GM21528 (cell line): Measurements from ENCODE around the gene NUDT13.

Source experiments
- ATAC-seq: cut with Tn5 transposase; IDR thresholded peaks from one replicate; pipeline ENCODE4 v1.9.1; 2021; ENCODE audit warnings: mild to moderate bottlenecking, moderate library complexity; ENCODE audit not compliant: unreplicated experiment, low FRiP score

NUDT13 gene

DNA sequence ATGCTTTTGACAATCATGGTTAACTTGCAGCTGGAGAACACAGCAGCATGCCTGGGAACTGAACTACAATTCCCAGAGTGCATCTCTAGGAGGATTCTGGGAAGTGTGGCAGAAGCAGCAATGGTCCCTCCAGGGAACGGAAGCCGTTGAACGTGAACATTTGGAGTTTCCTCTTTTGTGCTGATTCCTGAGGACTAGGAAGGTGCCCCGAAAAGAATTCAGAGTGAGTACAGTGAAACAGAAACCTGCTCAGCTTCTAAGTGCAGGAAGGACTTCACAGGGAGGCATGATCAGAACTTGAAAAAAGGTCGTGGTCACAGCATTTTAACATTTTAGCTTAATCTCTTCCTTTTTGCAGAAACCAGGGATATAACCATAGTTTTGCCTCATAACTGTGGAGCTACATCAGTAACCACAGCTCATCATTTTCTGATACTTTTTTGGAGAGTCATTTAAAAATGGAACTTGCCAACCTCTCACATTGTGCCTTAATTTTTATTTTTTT lies at the start of gene NUDT13:
NUDT13 (plus strand) TSS at position 111 of the 505 bp plus-strand sequence. CDS start 3,911 bp downstream, outside the sequence.
- ATAC-seq, result no peak

DNA sequence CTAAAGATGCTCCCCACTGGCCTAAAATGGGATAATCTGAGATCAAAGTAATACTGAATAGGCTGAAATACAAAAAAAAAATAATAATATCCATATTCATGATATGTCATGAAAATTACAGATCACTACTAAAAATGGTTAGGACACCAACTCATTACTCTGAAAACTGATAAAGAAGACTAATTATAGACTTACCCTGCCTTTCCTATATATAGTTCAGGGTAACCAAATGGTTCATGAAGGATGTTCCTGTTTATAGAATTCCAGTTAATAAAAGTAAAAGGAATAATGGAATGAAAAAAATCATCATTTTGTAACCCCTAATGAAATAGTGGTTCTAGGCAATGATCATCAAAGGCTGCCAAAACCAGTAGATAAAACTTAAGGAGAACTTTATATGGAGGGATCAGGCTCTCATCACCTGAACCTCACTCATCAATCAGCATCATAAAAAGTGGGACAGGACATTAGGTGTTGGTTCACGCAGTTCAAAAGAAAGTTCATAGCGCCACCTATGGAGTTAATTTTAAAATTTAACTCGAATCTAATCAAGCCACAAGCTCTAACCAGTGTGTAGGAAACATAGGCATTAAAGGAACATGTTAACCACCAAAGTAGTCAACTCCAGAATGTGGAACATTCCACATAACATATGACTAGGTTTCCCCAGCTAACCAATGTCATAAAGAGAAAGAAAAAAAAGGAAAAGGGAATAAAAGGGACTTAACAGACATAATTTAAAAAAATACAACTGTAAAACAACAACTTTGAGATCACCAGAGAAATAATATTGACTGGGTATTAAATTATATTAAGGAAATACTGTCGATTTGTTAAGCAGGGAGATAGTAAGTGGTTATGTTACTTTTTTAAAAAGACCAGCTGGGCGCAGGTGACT lies 49.3 kb upstream of the NUDT13 start:
- ATAC-seq, result no peak

DNA sequence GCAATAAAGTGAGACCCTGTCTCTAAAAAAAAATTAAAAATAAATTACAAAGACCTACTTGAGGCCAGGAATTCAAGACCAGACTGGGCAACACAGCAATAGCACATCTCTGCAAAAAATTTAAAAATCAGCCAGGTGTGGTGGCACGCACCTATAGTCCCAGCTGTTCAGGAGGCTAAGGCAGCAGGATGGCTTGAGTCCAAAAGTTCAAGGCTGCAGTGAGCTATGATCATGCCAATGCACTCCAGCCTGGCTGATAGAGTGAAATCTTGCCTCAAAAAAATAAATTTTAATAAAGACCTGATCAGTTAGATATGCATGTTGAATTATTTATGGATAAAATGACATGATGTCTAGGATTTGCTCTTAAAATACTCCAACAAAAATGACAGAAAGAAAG lies 48.5 kb upstream of the NUDT13 start:
- no peak for ATAC-seq

DNA sequence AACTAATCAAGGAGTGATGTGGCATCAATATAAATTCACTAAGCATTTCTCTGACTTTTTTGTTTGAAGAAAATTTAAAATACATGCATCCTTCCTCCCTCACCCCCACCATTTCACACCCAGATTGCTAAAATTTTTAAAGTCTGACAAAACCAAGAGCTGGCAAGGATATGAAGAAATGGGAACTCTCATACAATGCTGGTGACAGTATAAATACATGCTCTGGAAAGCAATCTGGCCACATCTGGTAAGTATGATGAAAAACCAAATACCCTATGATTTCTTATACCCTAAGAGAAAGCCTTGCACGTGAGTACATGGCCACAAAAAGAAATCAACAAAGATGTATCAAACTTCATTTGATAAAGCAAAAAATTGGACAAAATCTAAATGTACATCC lies 44.8 kb upstream of the NUDT13 start:
- no peak for ATAC-seq

DNA sequence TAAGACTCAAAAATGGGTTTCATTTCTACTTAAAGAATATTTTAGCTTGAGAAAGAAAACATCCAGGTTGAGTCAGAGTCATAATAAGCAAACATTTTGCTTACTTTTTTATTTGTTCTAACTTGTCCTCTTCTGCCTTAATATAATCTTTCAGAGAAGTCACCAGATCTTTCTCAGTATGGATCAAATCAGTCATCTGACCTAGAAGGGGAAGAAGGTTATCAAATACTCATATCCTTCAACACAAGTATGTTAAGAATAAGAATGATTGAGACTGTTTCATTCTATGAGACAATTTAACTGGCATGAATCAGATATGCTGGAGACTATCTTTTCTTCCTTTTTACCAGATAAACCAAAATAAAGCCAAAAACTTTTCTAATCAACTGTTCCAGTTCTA lies 36.6 kb upstream of the NUDT13 start:
- ATAC-seq, result no peak

DNA sequence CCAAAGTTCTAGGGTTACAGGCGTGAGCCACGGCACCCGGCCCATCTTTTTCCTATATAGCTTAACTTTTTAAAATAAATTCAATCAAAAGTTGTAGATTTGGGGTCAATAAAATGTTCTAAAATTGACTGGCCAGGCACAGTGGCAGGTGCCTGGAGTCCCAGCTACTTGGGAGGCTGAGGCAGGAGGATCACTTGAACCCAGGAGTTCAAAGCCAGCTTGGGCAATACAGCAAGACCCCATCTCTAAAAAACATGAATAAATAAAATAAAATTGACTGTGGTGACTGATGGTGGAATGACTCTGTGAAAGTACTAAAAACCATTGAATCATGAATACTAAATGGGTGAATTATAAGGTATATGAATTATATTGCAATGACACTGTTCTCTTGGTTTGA lies 34.4 kb upstream of the NUDT13 start:
- ATAC-seq, result no peak

DNA sequence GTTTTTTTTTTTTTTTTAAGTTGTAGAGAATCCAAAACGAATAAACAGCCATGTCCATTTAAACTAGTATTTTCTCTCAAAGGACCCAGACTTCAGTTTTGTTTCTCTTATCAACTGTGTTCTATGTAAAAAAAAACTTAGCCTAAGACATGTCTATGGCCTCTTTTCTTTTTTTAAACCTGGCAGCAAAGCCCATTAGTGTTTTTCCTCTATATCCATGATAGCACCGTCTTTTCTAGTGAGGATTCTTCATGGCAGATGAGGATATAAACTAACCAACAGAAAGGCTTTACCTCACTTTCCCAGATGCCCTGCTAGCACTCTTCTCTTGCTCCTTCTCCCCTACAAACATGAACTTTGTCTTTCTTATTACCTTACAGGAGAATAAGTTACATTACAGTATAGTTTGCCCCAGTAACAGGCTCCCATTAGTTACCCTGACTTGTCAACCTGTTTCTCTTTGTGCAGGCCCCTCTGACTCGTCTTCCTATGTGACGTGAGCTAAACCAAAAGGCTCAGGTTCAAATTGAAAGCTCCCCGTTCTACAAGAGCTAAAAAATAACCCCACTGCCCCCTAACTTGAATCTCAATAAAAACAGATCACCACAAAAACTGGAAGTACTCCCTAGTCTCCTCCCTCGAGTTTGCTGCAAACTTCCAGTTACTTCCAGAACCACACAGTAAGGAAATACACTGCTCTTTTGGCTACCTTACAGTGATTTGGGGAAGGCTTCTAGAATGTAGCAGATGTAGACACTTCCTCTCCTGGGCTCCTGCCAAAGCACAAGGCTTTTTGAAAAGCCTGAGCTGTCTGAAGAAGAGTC lies 33.7 kb upstream of the NUDT13 start:
- ATAC-seq, result no peak

DNA sequence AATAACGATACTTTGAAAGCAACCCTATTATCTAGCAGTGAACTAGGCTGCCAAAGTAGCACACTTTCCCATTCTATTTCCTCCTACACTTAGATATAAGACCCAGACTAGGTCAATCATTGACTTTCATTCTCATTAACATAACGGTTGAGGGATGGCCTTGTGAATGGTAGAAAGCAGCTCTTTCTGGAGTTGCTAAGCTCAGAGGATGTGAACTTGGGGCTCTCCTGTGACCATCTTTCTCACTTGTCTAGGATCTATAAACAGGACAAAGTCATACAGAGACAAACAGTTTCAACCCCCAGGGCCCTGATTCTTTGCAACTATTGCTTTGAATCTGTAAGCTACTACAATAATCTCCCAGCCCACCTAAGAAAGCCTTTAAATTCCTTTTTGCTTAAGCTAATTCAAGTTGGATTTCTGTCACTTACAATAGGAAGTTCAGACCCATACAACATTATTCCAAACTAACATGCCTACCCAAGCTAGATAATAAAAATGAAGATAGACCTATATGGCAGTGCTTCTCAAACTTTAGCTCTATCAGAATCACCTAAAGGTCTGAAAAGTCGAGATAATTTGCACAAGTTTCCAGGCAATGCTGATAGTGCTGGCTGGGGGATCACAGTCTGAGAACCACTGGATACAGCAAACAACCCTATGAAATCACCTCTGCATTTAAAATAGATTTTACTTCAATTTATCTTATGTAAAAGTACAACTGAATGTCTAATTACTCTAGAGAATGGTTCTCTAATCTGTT lies 30.3 kb upstream of the NUDT13 start:
- ATAC-seq, result no peak

DNA sequence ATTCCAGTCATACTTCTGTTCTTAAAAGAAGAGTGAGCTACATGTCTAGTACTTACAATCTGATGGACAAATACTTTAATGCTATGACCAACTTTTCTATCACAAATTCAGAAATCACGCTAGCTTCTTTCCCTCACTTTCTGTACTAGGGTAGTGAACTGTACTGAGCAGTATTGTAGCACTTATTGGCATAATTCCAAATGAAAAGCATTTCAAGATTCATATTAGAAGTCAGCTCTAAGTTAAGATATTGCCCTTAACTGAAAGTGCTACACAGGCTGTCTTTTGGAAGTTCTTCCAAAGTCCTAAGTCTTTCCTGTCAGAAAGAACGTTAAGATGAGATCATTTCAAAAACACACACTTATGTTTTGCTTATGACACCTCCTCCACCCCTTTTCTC lies 27.0 kb upstream of the NUDT13 start:
- no peak for ATAC-seq

DNA sequence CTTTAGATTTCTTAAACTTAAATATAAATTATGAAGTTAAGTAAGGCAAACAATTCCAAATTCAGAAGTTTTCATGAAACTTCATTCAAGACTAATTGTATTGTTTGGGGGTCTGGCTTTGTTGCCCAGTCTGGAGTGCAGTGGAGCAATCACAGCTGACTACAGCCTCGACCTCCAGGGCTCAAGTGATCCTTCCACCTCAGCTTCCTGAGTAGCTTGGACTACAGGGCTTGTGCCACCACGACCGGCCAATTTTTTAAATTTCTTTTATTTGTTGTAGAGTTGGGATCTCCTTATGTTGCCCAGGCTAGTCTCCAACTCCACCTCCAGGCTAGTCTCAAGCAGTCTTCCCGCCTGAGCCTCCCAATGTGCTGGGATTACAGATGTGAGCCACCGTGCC lies 26.0 kb upstream of the NUDT13 start:
- no peak for ATAC-seq

DNA sequence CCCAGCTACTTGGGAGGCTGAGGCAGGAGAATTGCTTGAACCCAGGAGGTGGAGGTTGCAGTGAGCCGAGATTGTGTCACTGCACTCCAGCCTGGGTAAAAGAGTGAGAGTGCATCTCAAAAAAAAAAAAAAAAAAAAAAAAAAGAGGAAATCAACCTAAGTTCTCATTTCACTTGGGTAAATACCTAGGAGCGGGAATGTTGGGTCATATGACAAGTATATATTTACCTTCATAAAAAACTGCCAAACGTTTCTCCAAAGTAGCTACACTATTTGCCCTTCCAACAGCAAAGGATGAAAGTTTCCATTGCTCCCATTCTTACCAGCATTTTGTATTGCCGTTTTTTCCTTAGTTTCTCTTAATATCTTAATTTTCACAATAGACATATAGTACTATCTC lies 23.4 kb upstream of the NUDT13 start:
- no peak for ATAC-seq

DNA sequence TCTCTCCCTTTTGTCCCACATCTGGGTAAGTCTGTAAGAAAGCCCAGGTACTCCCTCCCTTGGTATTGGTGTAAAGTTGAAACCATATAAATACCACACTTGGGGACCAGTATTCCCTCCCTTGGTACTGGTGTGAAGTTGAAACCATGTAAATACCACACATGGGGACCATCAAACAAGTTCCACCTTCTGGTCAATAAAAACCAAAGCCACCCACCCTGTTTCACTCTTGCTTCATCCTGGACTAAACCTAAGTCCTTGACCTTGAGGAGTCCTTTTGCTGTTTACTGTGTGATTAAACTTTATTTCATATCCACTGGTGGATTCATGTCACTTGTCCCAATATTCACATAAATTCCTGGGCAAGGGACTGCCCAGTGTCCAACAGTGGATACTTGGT lies 22.0 kb upstream of the NUDT13 start:
- ATAC-seq, result no peak

DNA sequence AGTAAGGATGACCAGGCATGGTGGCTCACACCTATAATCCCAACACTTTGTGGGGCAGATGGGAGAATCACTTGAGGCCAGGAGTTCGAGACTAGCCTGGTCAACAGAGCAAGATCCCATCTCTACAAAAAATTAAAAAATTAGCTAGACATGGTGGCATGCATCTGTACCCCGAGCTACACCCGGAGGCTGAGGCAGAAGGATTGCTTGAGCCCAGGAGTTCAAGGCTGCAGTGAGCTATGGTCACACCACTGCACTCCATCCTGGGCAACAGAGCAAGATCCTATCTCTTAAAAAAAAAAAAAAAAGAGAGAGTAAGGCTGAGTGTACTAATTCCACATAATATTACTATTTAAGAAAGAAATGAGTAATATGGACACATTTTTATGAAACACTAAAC lies 17.4 kb upstream of the NUDT13 start:
- no peak for ATAC-seq

DNA sequence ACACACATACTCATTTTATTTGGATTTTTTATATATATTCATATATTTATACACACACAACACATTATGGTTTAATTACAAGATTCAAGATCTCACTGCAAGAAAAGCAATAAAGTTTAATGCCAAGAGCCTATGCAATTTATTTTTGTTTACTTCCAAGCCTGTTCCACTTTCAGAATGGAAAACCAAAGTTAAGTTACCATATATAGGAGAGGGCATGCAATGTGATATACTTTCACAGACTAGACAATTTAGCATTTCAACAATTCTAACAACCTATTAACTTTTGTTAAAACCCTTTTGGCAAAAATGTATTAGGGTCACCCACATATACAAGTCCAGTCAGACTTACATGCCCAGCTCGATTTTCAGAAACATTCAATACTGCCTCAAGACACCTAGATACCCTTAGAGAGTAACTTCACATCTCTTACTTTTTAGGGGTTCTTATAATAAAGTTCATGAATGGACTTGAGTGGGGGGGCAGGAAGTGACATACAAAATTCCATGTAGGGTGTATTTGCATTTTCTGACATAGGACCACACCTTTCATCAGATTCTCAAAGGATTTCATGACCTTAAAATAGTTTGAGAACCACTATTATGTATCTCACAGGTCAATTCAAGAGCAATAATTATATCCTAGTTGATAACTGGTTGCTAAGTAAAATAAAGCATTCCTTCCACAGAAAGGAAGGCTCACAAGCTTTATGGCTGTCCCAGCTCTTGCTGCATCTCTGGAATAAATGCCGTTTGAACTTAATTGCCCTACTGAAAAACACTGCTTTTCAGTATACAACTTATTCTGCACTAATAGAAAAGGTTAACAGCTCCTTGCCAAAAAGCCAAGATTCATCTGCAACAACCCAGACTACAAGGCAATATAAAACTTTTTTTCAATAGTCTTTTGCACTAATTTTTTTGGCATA lies 16.1 kb upstream of the NUDT13 start:
- ATAC-seq, result no peak

DNA sequence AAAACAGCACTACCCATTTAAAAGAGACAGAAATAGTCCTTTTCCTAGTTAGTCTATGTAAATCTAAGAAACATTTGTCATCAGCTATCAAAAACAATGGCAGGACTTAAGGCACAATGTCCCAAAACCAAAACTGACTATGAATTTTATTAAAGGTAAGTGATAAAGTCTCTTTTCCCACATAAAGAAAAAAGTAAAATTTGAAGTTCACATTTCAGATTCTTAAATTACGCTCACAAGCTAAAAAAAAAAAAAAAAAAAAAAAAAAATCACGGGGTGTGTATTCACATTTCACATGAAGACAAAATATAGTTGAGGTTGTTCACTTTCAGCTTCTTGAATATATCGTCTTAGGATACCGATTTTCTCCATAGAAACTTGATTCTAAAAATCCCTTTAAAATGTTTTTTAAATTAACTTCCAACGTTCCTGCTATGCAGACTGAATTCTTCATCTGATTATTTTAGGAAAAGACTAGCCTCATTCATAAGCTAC lies 15.2 kb upstream of the NUDT13 start:
- ATAC-seq, result no peak

DNA sequence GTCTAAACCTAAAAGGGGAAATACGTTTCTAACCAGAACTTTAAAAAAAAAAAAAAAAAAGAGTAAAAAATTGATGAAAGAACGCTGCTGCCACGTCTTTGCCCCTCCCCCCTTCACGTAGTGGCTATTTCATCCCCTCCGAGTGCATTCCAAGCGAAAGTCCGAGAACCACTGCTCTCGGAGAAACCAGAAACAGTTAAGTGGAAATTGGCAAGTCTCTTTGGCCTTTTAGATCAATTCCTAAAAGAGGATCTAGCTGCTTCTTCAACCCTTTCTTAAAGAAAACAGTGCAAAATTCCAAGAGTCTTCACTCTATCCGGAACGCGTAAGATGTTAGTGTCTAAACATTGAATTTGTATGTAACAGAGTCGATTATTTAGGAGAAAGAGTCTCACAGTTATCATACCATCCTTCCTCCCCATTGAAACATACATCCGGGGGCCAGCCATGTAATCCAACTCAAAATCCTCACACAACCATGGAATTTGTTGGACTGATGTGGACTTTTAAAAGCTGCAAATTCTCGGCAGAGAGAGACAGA lies 14.7 kb upstream of the NUDT13 start:
- ATAC-seq, result peak; percentile 1

DNA sequence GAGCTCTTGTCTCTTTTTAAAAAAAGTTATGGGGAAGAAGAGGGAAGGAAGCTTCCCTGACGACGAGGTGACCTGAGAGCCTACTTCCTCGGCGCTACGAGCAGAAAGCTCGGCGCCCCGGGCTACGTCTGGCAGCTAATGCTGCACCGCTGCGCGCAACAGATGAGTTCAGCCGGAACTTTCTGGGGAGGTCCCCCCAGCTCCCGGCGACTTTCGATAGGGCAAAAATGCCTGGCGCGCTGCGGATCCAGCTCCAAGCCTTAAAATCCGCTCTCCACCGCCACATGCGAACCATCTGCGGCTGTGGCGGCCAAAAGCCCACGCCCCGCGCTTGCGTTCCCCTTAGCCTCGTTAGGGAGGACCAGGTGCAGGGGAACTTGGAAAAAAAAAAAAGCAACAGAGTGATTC lies 14.2 kb upstream of the NUDT13 start:
- ATAC-seq, result peak; percentile 27

DNA sequence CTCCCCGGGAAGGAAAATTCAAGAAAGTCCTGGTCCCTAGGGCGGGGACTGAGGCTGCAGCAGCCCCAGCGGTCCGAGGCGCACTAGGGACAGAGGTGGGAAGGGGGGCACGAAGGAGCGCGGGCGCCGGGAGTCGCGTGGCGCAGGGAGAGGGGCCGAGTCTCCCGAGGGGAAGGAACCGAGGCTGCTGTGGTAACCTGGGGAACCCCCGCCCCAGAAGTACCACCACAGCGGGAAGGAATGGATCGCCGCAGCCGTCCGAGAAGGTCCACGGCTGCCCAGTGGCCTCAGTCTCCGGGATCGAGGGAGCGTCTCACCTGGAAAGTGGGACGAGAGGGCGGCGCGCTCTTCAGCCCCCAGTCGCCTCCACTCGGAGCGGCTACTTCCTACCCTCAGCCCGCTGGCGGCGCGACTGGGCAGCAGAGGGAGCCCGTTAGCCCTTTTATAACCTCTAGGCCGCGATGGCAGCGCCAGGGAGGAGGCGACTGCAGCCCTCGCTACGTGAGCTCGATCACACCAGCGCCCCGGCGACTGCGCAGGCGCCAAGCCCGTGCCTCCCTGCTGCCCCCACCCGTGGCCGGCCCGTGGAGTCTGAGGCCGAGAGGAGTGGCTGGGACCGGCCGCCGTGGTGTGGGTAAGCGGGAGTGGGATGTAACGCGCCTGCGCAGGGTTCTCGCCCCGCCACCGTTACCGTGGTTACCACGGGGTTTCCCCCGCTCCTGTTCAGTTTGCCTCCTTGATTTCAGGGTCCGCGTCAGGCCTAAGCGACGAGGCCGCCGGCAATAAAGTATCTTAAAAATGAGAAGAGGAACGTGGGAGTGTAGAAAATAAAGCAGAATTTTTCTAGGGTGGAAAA lies 13.6 kb upstream of the NUDT13 start, which contains the start of gene P4HA1:
P4HA1 (minus strand) TSS at position 418 of the 856 bp plus-strand sequence. CDS start 21,983 bp downstream, outside the sequence.
- ATAC-seq, result peak; percentile 83
